Activated CD4-positive, alpha-beta T cell treated with anti-CD3 and anti-CD28 coated beads, Interleukin-2, Interleukin-6, amounts not matched to agents 100 ng/mL and 50 ng/mL, durations not matched to agents 16 hours and 8 hours (primary cell): Measurements from ENCODE around the gene ZNF516.

Source experiments
- DNase-seq: peaks from one replicate; pipeline ENCODE4 v3.0.0-alpha.2; 2020

The ZNF516 gene

GRCh38 chr18:76452357-76452756, 42.7 kb downstream of the ZNF516 start:
- no peak for DNase-seq

GRCh38 chr18:76451396-76452331, 43.4 kb downstream of the ZNF516 start:
- DNase-seq: no peak

GRCh38 chr18:76450452-76451395, 44.3 kb downstream of the ZNF516 start:
- DNase-seq: peak; percentile 13

GRCh38 chr18:76449111-76449453, 46.0 kb downstream of the ZNF516 start:
- DNase-seq: no peak

GRCh38 chr18:76448256-76449110, 46.6 kb downstream of the ZNF516 start:
- DNase-seq: no peak

- DNase-seq: no peak
Measured at GRCh38 chr18:76447258-76447890, 47.7 kb downstream of the ZNF516 start.

GRCh38 chr18:76446321-76447257, 48.5 kb downstream of the ZNF516 start:
- DNase-seq: no peak

- no peak for DNase-seq
Measured at GRCh38 chr18:76445741-76446232, 49.3 kb downstream of the ZNF516 start.

- DNase-seq: no peak
Measured at GRCh38 chr18:76445275-76445674, 49.8 kb downstream of the ZNF516 start.

- DNase-seq: no peak
Measured at GRCh38 chr18:76444446-76445105, 50.5 kb downstream of the ZNF516 start.

- DNase-seq: no peak
Measured at GRCh38 chr18:76443519-76444445, 51.3 kb downstream of the ZNF516 start.

GRCh38 chr18:76442413-76443171, 52.5 kb downstream of the ZNF516 start:
- no peak for DNase-seq

- DNase-seq: no peak
Measured at GRCh38 chr18:76441668-76442412, 53.2 kb downstream of the ZNF516 start.

GRCh38 chr18:76441002-76441667, 53.9 kb downstream of the ZNF516 start:
- DNase-seq: no peak

GRCh38 chr18:76437910-76438309, 57.1 kb downstream of the ZNF516 start:
- no peak for DNase-seq

GRCh38 chr18:76437011-76437410, 58.0 kb downstream of the ZNF516 start:
- DNase-seq: no peak

- DNase-seq: no peak
Measured at GRCh38 chr18:76436342-76436741, 58.7 kb downstream of the ZNF516 start.
